CD4-positive, alpha-beta T cell treated with Interleukin-10 for 1 hour (primary cell): ENCODE data around the gene CCNYL1.
"Not testable (repeated sequence)": the region's sequence is repeated elsewhere in the genome, so short reads cannot be mapped to it uniquely, and the experiment has no call there.

Experiments
- DNase-seq: peaks from one replicate; pipeline ENCODE4 v3.0.0-alpha.2; 2020

Gene CCNYL1

DNA sequence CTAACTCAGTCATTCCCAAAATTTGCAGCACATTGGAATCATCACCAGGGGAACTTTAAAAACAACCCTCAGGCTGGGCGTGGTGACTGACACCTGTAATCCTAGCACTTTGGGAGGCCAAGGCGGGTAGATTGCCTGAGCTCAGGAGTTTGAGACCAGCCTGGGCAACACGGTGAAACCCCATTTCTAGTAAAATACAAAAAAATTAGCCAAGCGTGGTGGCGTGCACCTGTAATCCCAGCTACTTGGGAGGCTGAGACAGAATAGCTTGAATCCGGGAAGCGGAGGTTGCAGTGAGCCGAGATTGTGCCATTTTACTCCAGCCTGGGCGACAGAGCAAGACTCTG is 24.0 kb downstream of the CCNYL1 start:
- DNase-seq: not testable (repeated sequence)

DNA sequence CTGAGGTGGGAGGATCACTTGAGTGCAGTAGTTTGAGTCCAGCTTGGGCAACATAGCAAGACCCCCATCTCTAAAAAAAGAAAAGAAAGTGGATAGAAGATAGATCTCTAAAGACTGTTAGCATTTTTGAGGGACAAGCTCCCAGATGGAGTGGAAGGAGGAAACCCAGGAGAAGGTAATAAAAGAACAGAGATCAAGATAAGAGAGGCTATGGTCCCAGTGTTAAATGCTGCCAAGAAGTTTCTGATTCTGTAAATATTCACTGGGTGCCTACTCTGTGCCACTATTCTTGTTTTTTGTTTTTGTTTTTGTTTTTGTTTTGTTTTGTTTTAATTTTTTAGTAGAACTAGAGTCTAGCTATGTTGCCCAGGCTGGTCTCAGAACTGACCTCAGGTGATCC is 32.1 kb downstream of the CCNYL1 start:
- DNase-seq: no peak

DNA sequence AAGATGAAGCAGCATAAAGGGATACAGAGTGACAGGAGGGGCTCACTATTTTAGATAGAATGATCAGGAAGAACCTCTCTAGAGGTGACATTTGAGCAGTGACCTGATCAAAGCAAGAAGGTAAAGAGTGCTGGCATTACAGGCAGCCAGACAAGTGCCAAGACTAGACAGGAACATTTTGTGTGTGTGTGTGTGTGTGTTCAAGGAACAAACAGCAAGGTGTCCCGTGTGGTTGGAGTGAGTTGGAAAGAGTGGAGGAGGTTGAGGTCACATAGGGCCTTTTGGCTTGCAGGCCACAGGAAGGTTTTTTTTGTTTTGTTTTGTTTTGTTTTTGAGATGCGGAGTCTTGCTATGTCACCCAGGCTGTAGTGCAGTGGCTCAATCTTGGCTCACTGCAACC is 32.6 kb downstream of the CCNYL1 start:
- DNase-seq: no peak

DNA sequence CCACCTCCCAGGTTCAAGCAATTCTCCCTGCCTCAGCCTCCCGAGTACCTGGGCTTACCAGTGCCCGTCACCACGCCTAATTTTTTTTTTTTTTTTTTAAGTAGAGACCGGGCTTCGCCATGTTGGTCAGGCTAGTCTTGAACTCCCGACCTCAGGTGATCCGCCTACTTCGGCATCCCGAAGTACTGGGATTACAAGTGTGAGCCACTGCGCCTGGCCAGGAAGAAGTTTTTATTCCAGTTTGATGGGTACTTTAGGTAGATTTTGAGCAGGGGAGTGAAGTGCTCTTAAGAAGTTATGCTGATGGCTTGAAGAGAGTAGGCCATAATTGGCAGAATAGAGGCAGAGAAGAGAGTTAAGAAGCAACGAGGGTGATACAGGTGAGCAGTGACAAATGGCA is 33.0 kb downstream of the CCNYL1 start:
- no peak for DNase-seq

DNA sequence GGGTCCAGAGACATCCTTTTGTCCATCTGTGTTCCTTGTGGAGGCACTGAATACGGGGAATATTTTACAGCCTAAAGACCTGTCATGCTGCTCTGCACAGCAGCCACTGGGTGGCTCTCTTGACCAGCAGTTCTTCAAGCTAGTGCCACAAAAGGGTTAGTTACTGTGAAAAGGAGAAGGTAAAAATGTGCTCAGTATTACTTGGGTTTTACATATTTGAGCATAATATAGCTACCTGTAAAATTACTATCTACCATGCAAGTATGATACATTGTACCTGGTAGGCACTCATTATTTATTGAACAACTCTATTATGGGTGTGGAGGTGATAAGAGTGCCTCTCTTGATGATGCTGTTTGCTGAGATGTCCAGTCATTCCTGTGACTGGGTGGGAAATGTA is 34.7 kb downstream of the CCNYL1 start:
- DNase-seq: peak; percentile 51

DNA sequence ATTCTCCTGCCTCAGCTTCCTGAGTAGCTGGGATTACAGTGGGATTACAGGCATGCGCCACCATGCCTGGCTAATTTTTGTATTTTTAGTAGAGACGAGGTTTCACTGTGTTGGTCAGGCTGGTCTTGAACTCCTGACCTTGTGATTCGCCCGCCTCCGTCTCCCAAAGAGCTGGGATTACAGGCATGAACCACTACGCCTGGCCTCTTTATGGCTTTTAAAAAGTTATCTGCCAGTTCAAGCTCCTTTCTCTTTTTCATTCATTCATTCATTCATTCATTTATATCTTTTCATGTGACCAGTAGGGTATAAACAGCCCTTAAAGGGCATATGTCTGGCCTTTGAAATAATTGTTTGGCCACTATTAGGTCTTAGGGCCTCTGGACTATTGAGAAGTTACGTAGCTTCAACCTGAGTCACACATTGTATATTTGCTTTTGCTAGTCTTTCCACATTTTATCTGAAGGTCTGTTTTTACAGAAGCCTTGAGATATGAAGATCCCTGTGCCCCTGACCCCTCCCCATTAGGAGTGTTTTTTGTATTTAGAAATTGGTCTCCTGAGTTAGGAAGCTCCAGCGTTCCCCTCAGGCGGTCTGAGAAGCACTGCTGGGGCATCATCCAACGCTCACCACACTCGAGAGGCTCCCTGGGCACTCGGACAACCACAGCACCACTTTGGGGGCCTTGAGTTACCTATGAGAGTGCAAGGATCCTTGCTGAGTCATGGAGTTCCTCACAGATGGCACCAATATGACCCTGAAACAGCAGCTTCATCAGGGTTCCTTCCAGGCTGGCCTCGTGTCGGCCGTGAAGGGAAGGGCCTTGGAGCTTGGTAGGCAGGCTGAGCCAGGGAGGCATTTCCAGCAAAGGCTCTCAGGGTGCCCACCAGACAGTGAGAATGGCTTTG is 36.5 kb downstream of the CCNYL1 start:
- DNase-seq: no peak

DNA sequence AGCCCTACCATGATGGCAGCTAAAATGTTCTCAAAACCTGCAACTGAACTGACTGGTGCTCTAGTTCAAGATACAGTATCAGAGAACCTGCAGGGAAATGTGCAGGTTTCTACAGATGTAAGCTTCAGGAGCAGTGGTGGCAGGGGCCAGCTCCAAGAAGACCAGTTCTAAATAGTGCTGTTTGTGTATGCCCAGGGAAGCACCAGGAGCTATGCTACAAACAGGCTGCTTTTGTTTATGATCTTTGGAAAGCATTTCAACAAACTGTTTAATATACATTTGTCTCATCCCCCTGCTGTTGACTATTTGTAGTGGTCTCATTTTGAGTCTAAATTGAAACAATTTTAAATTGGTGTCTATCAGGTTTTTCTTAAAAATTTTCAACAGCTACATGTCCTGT is 37.6 kb downstream of the CCNYL1 start:
- no peak for DNase-seq

DNA sequence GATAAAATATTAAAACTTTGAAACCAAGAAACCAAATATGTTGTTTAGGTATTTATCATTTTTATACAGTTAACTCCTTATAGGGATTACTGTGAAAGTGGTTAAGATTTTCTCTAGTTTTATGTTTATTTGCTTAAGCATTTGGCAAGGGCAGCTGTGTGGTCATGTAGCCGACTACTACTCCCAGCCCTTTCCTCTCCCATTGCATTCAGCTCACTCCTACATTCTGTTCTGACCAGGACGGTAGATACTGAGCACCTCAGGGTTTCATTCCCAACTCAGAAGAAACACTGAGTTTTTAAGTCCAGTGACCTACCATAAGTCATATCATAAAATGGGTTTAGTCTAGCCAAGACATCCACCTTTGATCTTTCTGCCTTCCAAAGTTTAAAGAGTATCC is 38.4 kb downstream of the CCNYL1 start:
- no peak for DNase-seq

DNA sequence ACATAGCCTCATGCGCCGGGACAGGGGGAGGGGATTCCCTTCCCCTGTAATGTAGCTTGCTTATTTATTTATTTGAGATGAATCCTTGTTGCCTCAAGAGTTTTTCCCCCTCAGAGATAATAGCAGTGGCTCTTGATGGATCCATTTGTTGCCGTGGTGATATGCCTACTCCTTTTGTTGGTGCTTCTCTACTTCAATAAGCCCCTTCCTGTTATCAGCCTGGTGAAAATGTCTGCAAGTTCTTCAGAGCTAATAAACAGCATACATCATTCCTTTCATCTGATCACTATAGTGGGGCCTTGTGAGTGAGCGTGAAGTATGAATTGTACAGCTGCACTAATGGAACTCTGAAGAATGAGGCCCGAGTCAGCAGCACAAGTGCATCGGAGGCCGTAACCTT is 38.9 kb downstream of the CCNYL1 start:
- no peak for DNase-seq

DNA sequence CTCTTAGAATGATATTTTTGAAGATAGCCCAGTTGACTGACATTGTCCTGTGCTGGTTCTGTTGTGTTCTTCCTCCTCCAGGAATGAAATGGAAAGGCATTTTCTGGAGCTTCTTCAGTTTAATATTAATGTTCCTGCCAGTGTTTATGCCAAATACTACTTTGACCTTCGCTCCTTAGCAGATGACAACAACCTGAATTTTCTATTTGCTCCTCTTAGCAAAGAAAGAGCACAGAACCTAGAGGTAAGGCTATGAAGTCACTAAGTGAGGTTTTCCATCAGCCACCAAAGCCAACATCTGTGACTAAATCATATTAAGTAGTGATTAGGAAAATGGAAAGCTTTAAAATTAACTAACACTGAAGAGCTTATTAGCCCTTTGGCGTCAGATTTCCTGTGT is 39.4 kb downstream of the CCNYL1 start:
- no peak for DNase-seq

DNA sequence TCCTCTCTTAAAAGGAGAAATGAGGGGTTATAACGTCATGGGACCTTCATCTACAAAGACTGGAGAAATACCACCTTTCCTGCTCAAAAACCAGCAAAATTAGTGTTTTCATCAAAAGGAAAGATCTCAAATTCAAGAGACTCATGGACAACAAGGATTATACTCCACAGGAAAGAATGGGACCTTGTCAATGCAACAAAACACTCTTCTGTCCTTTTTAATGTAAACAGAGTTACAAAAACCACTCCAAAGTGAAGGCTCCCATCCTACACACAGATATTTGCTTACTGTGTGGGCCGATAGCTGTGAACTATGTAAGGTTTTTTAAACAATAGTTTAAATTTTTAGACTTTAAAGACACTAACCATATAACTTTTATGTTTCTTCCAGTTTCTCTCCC is 42.2 kb downstream of the CCNYL1 start:
- DNase-seq: not testable (repeated sequence)

DNA sequence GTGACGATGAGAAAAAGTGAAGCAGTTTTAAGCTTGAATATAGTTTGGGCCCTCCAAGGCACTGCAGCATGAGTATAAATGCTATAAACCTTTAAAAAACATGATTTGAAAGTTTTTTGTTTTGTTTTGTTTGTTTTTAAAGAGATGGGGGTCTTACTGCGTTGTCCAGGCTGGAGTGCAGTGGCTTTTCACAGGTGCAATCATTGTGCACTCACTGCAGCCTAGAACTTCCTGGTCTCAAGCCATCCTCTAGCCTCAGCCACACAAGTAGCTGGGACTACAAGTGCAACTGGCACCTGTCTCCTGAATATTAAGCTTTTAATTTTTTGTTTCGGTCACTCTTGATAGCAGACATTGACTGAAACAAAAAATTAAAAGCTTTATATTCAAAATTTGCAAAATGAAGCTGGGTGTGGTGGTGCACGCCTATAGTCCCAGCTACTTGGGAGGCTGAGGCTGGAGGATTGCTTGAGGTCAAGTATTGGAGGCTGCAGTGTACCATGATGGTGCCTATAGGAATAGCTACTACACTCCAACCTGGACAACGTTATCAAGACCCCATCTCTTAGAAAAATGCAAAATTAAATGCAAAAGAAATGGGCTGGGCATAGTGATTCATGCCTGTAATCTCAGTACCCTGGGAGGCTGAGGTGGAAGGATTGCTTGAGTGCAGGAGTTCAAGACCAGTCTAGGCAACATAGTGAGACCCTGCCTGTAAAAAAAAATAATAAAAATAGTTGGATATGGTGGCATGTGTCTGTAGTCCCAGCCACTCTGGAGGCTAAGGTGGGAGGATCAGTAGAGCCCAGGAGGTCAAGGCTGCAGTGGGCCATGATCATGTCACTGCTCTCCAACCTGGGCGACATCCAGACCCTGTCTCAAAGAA is 43.3 kb downstream of the CCNYL1 start:
- DNase-seq: no peak

DNA sequence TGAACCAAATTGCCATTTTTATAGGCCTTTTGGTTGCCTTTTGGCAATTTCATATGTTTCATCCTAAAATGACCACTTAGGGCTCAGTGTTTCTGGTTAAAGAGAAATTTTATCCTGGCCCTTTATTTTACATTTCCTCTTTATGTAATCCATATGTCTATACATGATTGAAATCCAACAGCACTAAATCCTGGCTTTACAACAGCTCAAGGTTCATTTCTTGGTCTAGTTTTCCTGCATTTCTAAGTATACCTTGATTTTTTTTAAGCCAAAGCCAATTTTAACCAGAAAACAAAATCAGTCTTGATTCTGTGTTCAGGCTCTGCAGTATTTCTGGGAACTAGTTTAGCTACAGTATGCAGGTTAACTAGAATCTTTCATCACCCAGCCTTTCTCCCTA is 46.6 kb downstream of the CCNYL1 start:
- no peak for DNase-seq

DNA sequence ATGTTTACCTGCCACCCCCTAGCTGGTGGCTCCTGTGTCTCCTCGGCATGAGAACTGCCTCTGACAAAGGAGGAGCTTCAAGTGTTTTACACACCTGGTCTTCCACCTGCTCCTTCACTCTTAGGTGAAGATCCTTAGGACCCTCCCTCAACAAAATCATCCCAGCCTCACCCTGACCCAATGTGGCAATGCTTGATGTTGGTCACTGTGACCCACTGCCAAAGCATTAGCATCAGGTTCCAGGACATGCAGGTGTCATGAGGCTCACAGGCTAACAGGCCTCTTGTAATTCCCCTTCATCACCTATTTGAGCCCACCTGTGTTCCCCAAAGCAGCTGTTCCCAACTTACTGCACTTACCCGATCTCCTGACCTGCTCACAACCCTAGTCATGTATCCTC is 48.5 kb downstream of the CCNYL1 start:
- no peak for DNase-seq

DNA sequence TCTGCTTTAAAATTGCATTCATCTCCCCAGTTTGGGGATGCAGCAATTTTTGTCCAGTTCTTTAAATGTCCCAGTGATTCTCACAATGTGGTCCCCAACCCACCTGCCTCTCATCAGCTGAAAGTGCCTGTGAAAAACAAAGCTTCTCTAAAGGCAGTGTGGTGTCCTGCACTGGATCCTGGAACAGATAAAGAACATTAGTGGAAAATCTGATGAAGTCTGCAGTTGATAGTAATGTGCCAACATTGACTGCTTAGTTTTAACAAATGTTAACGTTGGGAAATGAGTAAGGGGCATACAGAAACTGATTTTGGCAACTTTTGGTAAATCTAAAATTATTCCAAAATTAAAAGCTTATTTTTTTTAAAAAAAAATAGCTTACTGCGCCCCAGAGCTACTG is 49.0 kb downstream of the CCNYL1 start:
- no peak for DNase-seq

DNA sequence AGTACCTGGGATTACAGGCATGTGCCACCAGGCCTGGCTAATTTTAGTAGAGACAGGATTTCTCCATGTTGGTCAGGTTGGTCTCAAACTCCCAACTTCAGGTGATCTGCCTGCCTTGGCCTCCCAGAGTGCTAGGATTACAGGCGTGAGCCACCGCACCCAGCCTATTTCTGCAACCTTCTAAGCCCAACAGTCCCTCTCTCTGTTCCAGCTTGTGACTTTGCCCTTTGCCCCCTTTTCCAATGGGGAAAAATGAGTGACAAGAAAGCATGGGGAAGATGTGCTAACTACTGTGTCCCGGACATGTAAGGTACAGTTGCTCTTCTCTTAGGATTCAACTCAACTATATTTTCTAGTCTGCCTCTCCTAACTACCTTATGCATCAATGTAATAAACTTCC is 50.0 kb downstream of the CCNYL1 start:
- DNase-seq: not testable (repeated sequence)

DNA sequence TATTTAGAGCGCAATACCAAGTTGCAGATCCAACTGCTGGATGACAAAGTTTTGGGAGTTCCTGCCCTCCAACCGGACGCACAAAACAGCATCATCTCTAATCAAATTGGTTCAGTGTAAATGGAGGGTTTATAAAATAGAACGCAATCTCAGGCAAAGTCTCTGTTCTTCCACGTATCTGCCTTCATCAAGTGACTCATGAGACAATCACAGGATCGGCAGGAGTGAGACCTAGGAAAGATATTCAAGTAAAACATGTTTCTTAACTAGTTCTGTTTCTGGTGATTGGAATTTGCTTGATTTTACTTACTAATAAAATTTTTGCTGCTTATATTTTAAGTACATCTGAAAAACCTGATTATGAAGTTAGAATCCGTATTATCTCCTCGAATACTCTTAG is 50.7 kb downstream of the CCNYL1 start:
- no peak for DNase-seq

DNA sequence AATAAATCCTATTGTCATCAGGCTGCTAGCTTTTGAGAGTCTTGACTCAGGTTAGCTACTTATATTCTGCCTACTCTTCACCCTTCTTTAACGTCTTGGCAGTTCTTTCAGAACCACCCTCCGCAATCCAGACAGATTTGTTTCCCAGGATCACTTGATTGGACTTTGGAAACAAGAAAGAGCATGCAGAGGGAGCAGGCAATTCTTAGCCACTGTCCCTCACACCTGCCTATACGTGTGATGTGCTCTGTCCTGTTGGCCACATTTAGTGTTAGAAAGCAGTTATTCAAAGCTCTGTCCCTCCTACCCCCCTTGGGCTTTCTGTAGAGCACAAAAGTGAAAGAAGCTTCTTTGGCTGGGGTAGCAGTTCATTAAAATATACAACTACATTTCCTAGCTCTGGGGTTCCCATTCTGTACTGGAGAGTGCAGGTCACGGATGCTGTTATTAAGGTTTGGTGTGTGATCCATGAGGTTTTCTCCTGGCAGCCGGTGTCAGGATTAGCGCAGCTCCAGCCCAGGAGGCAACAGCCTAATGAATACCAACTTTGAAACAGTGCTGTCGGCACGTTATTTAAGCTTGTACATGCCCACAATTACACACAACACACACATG is 52.0 kb downstream of the CCNYL1 start:
- DNase-seq: no peak

DNA sequence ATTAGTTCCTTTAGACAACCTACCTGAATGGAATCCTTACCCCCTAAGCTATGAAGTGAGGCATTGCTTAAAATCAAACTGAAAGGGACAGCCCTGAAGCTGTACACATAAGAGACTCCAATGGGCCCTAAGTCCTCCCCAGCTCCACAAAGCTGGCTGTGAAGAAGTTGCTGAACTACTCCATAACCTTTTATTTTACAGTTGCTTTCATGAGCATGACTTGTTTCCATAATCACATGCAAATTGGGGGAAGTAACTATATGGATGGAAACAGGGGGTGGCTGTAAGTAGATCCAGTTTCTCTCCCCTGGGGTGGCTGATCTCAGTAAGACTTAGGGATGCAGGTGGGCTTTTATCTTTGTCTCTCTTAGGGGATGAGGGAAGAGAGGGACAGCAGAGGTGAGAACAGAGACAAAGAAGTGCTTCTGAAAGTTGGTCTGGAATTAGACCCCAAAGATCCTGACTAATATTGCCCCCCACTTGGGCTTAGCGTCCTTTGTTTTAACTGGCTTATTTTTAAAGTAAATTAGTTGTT is 52.7 kb downstream of the CCNYL1 start:
- no peak for DNase-seq

DNA sequence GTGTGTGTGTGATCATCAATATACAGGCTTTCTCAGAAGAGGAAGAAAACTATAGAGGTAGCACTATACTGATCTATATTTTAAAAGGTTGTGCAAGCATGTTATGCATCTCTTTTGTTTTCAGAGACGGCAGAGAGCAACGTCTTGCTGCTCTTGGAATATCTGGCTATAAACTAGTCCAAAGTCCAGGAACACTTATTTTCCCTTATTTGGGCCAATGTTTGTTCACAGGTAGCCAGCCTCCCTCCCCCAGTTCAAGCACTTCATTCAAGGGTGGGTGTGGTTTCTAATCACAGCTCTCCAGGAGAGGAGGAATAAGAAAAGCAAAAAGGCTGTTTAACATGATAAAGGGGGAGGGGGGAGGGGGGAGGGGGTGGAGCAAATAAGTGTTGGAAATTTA is 54.1 kb downstream of the CCNYL1 start:
- DNase-seq: no peak

DNA sequence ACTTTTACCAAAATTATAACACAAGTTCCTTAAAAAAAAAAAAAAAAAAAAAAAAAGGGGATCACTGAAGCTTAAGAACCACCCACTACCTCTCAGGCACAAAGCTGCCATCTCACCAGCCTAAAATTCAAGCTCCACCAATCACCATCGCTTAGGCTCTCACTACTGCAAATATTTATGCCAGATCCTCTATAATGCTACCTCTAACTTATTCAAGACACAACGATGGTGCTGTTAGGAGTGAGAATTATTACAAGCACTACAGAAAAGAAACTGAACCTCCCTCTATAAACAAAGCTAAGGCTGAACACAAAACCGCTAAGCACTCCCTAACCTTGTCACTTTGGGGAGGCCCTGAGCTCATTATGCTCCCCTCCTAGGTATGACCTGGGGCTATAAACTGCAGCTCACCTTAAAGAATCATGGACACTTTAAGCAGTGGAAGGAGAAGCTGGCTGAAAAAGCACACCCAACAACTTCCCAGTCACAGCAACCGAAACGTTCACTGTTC is 54.7 kb downstream of the CCNYL1 start:
- no peak for DNase-seq

DNA sequence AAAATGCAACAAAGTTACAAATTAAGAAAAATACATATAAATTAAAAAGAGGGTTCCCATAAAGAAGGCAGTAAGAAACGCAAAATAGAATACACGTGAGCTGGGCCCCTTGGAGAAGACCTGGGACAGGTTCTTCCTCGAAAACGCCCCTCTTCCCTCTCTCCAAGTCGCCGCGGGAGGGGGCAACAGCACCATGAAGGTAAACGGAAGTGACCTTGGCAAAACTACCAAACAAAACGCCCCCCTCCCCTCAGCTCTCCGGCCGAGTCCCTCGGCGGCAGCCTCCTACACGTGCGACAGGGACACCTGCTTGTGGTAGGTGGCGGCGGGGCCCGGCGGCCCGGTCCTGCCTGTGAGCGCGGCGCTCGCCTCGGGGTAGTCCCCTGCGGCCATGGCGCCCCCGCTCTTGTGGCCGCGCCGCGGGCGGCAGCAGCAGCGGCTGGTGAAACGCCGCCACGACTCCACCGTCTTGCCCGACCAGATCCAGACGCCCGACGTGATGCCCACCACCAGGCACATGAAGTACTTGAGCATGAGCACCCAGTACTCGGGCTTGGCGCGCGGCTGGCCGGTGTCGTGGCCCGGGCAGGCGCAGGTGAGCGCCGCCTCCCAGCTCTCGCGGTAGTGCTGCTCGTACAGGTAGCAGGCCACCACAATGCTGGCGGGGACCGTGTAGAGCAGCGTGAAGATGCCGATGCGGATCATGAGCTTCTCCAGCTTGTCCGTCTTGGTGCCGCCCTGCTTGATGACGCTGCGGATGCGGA is 55.4 kb downstream of the CCNYL1 start:
- no peak for DNase-seq
